ENCODE data around the gene PARD3. TPM values are rescaled to one million over a fixed set of nuclear protein-coding genes. Genes with fewer than 3 reads are reported as not detected.

Gene PARD3
- total and polyA plus RNA-seq, 2 donors (not counting 3 experiments of a cell fraction or from before 2014, with no cell fraction given): 7.3 to 24.1 TPM

DNA sequence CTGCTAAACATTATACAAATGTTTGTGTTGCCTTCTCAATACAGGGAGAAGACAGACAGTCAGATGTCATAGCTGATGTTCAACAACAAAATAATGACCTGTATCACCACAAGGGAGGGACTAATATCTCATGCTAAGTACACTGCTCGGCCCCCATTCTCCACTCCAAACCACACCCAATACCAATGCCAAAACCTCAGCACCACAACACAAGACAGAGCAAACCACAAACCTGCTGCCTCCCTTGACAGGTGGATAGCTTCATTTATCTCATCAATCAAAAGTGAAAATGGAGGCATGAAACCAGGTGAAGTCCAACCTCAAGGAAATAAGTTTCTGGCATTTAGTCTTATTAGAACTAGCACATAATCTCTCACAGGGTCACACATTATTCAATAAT, 109.5 kb downstream of the PARD3 start:
- Histone ChIP-seq H3K4me2 (ENCODE audit: insufficient read depth, low read length) (no peak overlapping the region), H4K20me1 (replicated peaks; ENCODE audit: control insufficient read depth, extremely low read depth, insufficient read depth, low read length) (peaks cover 2% of the 10 kb centered on the region), H3K9me1 (replicated peaks; ENCODE audit: control insufficient read depth, extremely low read depth, insufficient read depth, low read length) (no peaks in the 10 kb centered on the region), H3K9ac (replicated peaks; ENCODE audit: extremely low read depth, insufficient read depth, low read length) (no peak overlapping the region), H2AFZ (ENCODE audit: low read depth, low read length) (no peak overlapping the region), H3K4me1 (ENCODE audit: control insufficient read depth, extremely low read depth, insufficient read depth, low read length) (peaks cover 29% of the 10 kb centered on the region), H3K27me3 (ENCODE audit: control insufficient read depth in 2 of 2, insufficient read depth in 2 of 2, low read length in 2 of 2) (no peaks in the 10 kb centered on the region), H3K4me3 (replicated peaks in 1 of 3; ENCODE audit: insufficient read depth in 1 of 3, low read depth in 1 of 3, low read length in 3 of 3) (no peak overlapping the region), H3K36me3 (ENCODE audit: control insufficient read depth in 2 of 2, extremely low read depth in 1 of 2, insufficient read depth in 2 of 2, low read length in 2 of 2) (no peaks in the 10 kb centered on the region), H3K27ac (ENCODE audit: insufficient read depth, low read depth, low read length) (no peak overlapping the region), H3K9me3 (replicated peaks; ENCODE audit: control insufficient read depth, insufficient read depth, low read length) (no peaks in the 10 kb centered on the region), H3K79me2 (ENCODE audit: control insufficient read depth, insufficient read depth, low read length) (peaks cover 8% of the 10 kb centered on the region)
- no peak for FAIRE-seq
- TF ChIP-seq JUN (IDR thresholded peaks at IDR 0.05; ENCODE audit: borderline replicate concordance, insufficient read depth, insufficient read length, low read depth) (no peak), MYC (IDR thresholded peaks at IDR 0.05; ENCODE audit: low read depth, low read length) (no peak), GATA2 (IDR thresholded peaks at IDR 0.05; ENCODE audit: insufficient read depth, insufficient read length, low read depth, low read length) (no peak), POLR2A (IDR thresholded peaks at IDR 0.05; ENCODE audit: low read depth, low read length) (no peak), FOS (IDR thresholded peaks at IDR 0.05; ENCODE audit: borderline replicate concordance, insufficient read depth, low read length) (no peak), POLR2AphosphoS5 (IDR thresholded peaks at IDR 0.05; ENCODE audit: insufficient read depth, low read depth, low read length) (no peak), EZH2 (IDR thresholded peaks at IDR 0.05; ENCODE audit: borderline replicate concordance, low read depth, low read length, severe bottlenecking) (no peak), CTCF (IDR thresholded peaks at IDR 0.05; ENCODE audit: extremely low read depth in 1 of 2, insufficient read depth in 1 of 2, low read depth in 1 of 2, low read length in 2 of 2) (no peak)
- TF ChIP-seq, protein P1, sequence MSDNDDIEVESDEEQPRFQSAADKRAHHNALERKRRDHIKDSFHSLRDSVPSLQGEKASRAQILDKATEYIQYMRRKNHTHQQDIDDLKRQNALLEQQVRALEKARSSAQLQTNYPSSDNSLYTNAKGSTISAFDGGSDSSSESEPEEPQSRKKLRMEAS (IDR thresholded peaks at IDR 0.05; ENCODE audit: insufficient read depth, insufficient read length): no peak
- no TSS peak for BruUV-seq (replicated peaks)
- intact Hi-C loops (cut with micrococcal nuclease) (loop anchor here (10.0 kb wide), 1 partner anchor 489 kb away; no protein-coding TSS in a partner anchor), dilution Hi-C loops (cut with MboI; ENCODE audit: extremely low pct_ligation_motif_present, low sequenced_read_pairs) (no loop called here)
- DNase-seq (ENCODE audit: low read depth, low spot score): no peak
- ChIA-PET POLR2A (interaction anchor here (0.7 kb wide), 1 partner anchor 18 kb away, joined by 4 read pairs; no protein-coding TSS in a partner anchor), CTCF (interaction anchor here (0.6 to 1.6 kb wide), 4 partner anchors 16 to 50 kb away, joined by 3 to 7 read pairs (median 4); no protein-coding TSS in a partner anchor)
